GM12878 (cell line): Measurements from ENCODE around the gene CDON. TPM values are rescaled to one million over a fixed set of nuclear protein-coding genes. Genes with fewer than 3 reads are reported as not detected.

ENCODE experiments used
- ATAC-seq: fragments of 200-7000 bp; cut with Tn5 transposase; 3 replicates; pipeline ENCODE4 v1.9.1; 2020; ENCODE audit warnings: mild to moderate bottlenecking, moderate library complexity
- BruUV-seq: library from RNA; stranded (reverse); fragments of 400-500 nt; replicated peaks from 2 replicates; lab custom pipeline; 2021; lab: Mats Ljungman, UMichigan
- CTCF ChIA-PET: fragments of 300-600 bp; sonication (Branson Sonifier 250); formaldehyde crosslinking; extraction: SDS; loops from one replicate; lab custom pipeline; 2021; ENCODE audit warnings: inconsistent platforms; lab: Yijun Ruan, JAX
- POLR2A ChIA-PET: fragments of 350-600 bp; formaldehyde crosslinking; extraction: SDS; loops from one replicate; lab custom pipeline; 2021; ENCODE audit warnings: inconsistent platforms; lab: Charles Lee
- RAD21 ChIA-PET: fragments of 300-600 bp; sonication (Branson Sonifier 250); formaldehyde crosslinking; loops from one replicate; lab custom pipeline; 2023; ENCODE audit warnings: antibody characterized with exemption; ENCODE audit not compliant: unreplicated experiment; lab: Charles Lee
- SMC1A ChIA-PET: fragments of 300-600 bp; sonication (Branson Sonifier 250); formaldehyde crosslinking; loops from one replicate; lab custom pipeline; 2023; ENCODE audit not compliant: unreplicated experiment, uncharacterized antibody; lab: Charles Lee
- DNase-seq: peaks from one replicate; pipeline ENCODE4 v3.0.0-alpha.2; 2011; ENCODE audit warnings: low read depth, low spot score
- FAIRE-seq: peaks from 3 replicates; lab custom pipeline; 2011; peaks lifted over from hg19 to GRCh38; lab: Jason Lieb, UNC
- H2AFZ ChIP-seq: 2 replicates; pipeline ENCODE4 v1.6.0; 2011; ENCODE audit warnings: low read depth, low read length, control low read depth; ENCODE audit not compliant: control insufficient read depth
- H3K27ac ChIP-seq: 2 replicates; pipeline ENCODE4 v1.5.1; 2011; ENCODE audit warnings: control low read depth; ENCODE audit not compliant: control insufficient read depth, insufficient read depth
- H3K27me3 ChIP-seq, 2 experiments: replicated peaks in 1 of 2; 2 replicates each; pipeline versions ENCODE4 v1.6.0 to v1.6.1; 2011; ENCODE audit warnings: low read length in 1 of 2; ENCODE audit not compliant: control insufficient read depth in 2 of 2, insufficient read depth in 2 of 2
- H3K36me3 ChIP-seq, 2 experiments: 2 replicates each; pipeline ENCODE4 v1.5.1; 2011; ENCODE audit warnings: low read length in 1 of 2; ENCODE audit not compliant: control insufficient read depth in 2 of 2, insufficient read depth in 2 of 2
- H3K4me1 ChIP-seq: 2 replicates; pipeline ENCODE4 v1.6.1; 2011; ENCODE audit warnings: mild to moderate bottlenecking, low read length, moderate library complexity, mixed read lengths; ENCODE audit not compliant: control insufficient read depth, insufficient read depth
- H3K4me2 ChIP-seq: 2 replicates; pipeline ENCODE4 v1.6.0; 2011; ENCODE audit warnings: control low read depth; ENCODE audit not compliant: control insufficient read depth, insufficient read depth
- H3K4me3 ChIP-seq: fragments of 200-600 bp; sonication (generic); 2 replicates; pipeline ENCODE4 v1.5.1; 2016
- H3K79me2 ChIP-seq: 2 replicates; pipeline ENCODE4 v1.6.0; 2011; ENCODE audit warnings: low read length; ENCODE audit not compliant: control insufficient read depth, insufficient read depth
- H3K9ac ChIP-seq: 2 replicates; pipeline ENCODE4 v1.8.0; 2011; ENCODE audit warnings: low read length, control low read depth, mixed read lengths; ENCODE audit not compliant: control insufficient read depth, insufficient read depth
- H3K9me3 ChIP-seq: replicated peaks from 3 replicates; pipeline ENCODE4 v1.5.1; 2011; ENCODE audit warnings: mild to moderate bottlenecking, low read length; ENCODE audit not compliant: control insufficient read depth, insufficient read depth
- H4K20me1 ChIP-seq: 2 replicates; pipeline ENCODE4 v1.6.0; 2011; ENCODE audit not compliant: control insufficient read depth, insufficient read depth
- CEBPZ ChIP-seq: fragments of 150-350 bp; IDR thresholded peaks from 2 replicates; pipeline ENCODE4 v1.6.1; 2016; ENCODE audit warnings: low read depth, low read length
- CREM ChIP-seq: IDR thresholded peaks from 2 replicates; pipeline ENCODE4 v1.6.1; 2014; ENCODE audit warnings: antibody characterized with exemption, low read depth
- EED ChIP-seq: sonication (generic); IDR thresholded peaks from 2 replicates; pipeline ENCODE4 v1.6.1; 2016; ENCODE audit warnings: antibody characterized with exemption, low read depth
- FOXK2 ChIP-seq: fragments of 450-650 bp; IDR thresholded peaks from 2 replicates; pipeline ENCODE4 v1.6.1; 2017; ENCODE audit warnings: mild to moderate bottlenecking, moderate library complexity
- GABPA ChIP-seq: IDR thresholded peaks from 2 replicates; pipeline ENCODE4 v1.6.1; 2014; ENCODE audit warnings: antibody characterized with exemption, low read depth, mild to moderate bottlenecking, inconsistent platforms
- IKZF1 ChIP-seq: fragments of 450-650 bp; conservative IDR thresholded peaks from 2 replicates; pipeline ENCODE4 v1.6.1; 2017; ENCODE audit warnings: antibody characterized with exemption, mild to moderate bottlenecking
- KDM1A ChIP-seq: fragments of 200-600 bp; sonication (generic); IDR thresholded peaks from 2 replicates; pipeline ENCODE4 v1.6.1; 2016; ENCODE audit warnings: borderline replicate concordance
- MYB ChIP-seq: fragments of 150-350 bp; IDR thresholded peaks from 2 replicates; pipeline ENCODE4 v1.6.1; 2014; ENCODE audit warnings: mild to moderate bottlenecking, low read depth, low read length, borderline replicate concordance
- MYC ChIP-seq: IDR thresholded peaks from 2 replicates; pipeline ENCODE4 v1.6.1; 2011; ENCODE audit warnings: mild to moderate bottlenecking, low read length, moderate library complexity, inconsistent platforms; ENCODE audit not compliant: insufficient read depth, insufficient replicate concordance, insufficient read length, severe bottlenecking
- PML ChIP-seq: IDR thresholded peaks from 2 replicates; pipeline ENCODE4 v1.6.1; 2012; ENCODE audit warnings: low read length, inconsistent platforms
- RFX5 ChIP-seq: IDR thresholded peaks from 2 replicates; pipeline ENCODE4 v1.6.1; 2011; ENCODE audit warnings: low read depth, low read length, improper control_type of control experiment
- SMAD1 ChIP-seq: fragments of 450-650 bp; IDR thresholded peaks from 2 replicates; pipeline ENCODE4 v1.6.1; 2018; ENCODE audit warnings: mild to moderate bottlenecking, low read depth; ENCODE audit not compliant: partially characterized antibody
- SMAD5 ChIP-seq: IDR thresholded peaks from 2 replicates; pipeline ENCODE4 v1.6.1; 2016; ENCODE audit warnings: antibody characterized with exemption, low read depth
- SP1 ChIP-seq: IDR thresholded peaks from one replicate; pipeline ENCODE4 v1.6.1; 2011; ENCODE audit warnings: low read depth, low read length
- SUZ12 ChIP-seq: fragments of 200-600 bp; sonication (generic); IDR thresholded peaks from one replicate; pipeline ENCODE4 v1.6.1; 2018; ENCODE audit warnings: antibody characterized with exemption, mild to moderate bottlenecking; ENCODE audit not compliant: unreplicated experiment
- TARDBP ChIP-seq: IDR thresholded peaks from 2 replicates; pipeline ENCODE4 v1.6.1; 2016; ENCODE audit warnings: borderline replicate concordance
- YY1 ChIP-seq: IDR thresholded peaks from 2 replicates; pipeline ENCODE4 v1.6.1; 2011; ENCODE audit warnings: low read depth, mild to moderate bottlenecking, low read length
- WGBS: methylation state at CpG from one replicate; pipeline ENCODE4 v1.1.6; 2016; ENCODE audit warnings: low lambda C conversion rate; ENCODE audit not compliant: insufficient replicate concordance, insufficient coverage; ENCODE audit errors: missing lambda C conversion rate; 5-methylcytosine and 5-hydroxymethylcytosine counted together
- in situ Hi-C: fragments of 300-500 bp; cut with MboI; formaldehyde crosslinking; loops from 9 replicates; pipeline ENCODE4 v1.14.3; 2018; ENCODE audit warnings: mixed read lengths
- intact Hi-C: fragments of 100-400 bp; cut with micrococcal nuclease; formaldehyde crosslinking; loops from one replicate; pipeline ENCODE4 v1.14.2; 2022; ENCODE audit not compliant: unreplicated experiment
- polyA plus RNA-seq, 11 experiments: library from polyadenylated mRNA; depleted of rRNA in 4 of 11; unstranded in 6 of 11; stranded (reverse) in 5 of 11; fragments of >200 nt; fragmentation: Nextera tagmentation in 4 of 11; fragmentation: Illumina TruSeq in 1 of 11; extraction: Ambion mirVana in 4 of 11; extraction: Trizol in 1 of 11; gene quantifications; 1 replicate in 1 of 11; 2 replicates in 10 of 11; pipeline versions ENCODE4 v1.2.1 to v1.2.3, GENCODE V29; 2011 to 2016; ENCODE audit warnings: inconsistent platforms in 2 of 11, missing spikeins in 2 of 11, low read depth in 1 of 11
- total RNA-seq, 4 experiments: library from RNA; depleted of rRNA in 3 of 4; stranded (reverse); fragments of >200 nt in 3 of 4; fragmentation: Illumina TruSeq in 1 of 4; extraction: Trizol in 1 of 4; gene quantifications; 2 replicates each; pipeline versions ENCODE4 v1.2.1 to v1.2.3, GENCODE V29; 2013 to 2021
- TF ChIP-seq, protein P1 (sequence below): fragments of 450-650 bp; IDR thresholded peaks from 2 replicates; pipeline ENCODE4 v1.6.1; 2016; ENCODE audit warnings: mild to moderate bottlenecking
- TF ChIP-seq, protein P2 (sequence below): IDR thresholded peaks from 2 replicates; pipeline ENCODE4 v1.6.1; 2012; ENCODE audit warnings: low read length, inconsistent platforms

CDON gene
- total and polyA plus RNA-seq, 10 of the 15 experiments (the other 5 are each of a cell fraction or from before 2014, with no cell fraction given): 0.07 to 4.2 (median 0.36) TPM

- TF ChIP-seq MYB (no peak), CREM (no peak), RFX5 (no peak), FOXK2 (no peak), YY1 (no peak), SMAD1 (no peak), GABPA (no peak)
- TF ChIP-seq, protein P1, sequence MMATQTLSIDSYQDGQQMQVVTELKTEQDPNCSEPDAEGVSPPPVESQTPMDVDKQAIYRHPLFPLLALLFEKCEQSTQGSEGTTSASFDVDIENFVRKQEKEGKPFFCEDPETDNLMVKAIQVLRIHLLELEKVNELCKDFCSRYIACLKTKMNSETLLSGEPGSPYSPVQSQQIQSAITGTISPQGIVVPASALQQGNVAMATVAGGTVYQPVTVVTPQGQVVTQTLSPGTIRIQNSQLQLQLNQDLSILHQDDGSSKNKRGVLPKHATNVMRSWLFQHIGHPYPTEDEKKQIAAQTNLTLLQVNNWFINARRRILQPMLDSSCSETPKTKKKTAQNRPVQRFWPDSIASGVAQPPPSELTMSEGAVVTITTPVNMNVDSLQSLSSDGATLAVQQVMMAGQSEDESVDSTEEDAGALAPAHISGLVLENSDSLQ: no peak
Measured at GRCh38 chr11:126011754-126012153, 50.9 kb downstream of the CDON start (continued).

DNA sequence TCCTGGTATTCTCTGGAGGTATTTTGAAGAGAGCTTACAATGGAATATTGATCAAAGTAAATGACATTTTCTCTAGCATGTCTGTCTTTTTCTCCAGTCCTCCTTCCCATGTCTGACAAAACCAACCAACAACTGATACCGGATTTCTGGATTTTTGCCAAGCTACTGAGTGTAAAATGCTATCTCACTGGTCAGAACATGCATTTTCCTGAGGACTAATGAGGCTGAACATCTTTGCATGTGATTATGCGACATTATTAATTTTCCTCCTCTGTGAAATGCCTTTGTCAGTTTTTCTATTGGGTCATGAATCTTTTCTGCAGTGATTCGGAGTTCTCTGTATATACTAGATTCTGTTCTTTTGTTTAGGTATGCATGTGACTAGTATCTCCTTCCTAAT is 51.4 kb downstream of the CDON start:
- ChIA-PET SMC1A (interaction anchor here (0.8 to 1.7 kb wide), 3 partner anchors 10 to 30 kb away, joined by 3 read pairs; no protein-coding TSS in a partner anchor), CTCF (interaction anchor here (1.5 to 1.8 kb wide), 2 partner anchors 11 to 69 kb away, joined by 3 to 5 read pairs; no protein-coding TSS in a partner anchor), POLR2A (no interaction called here), RAD21 (no interaction called here)
- in situ Hi-C loops (no loop called here), intact Hi-C loops (no loop called here)
- ATAC-seq (no peak), FAIRE-seq (no peak), DNase-seq (no peak)
- no peak overlapping the region for H3K9ac ChIP-seq
- no TSS peak for BruUV-seq
- H3K4me3 ChIP-seq: no peak overlapping the region
- 41% methylated on average over 3 of the region's 3 CpGs for WGBS
- H3K9me3 ChIP-seq: no peaks in the 10 kb centered on the region
- no peaks in the 10 kb centered on the region; the same call in 1 of the 2 replicates for H4K20me1 ChIP-seq
- no peak overlapping the region for H2AFZ ChIP-seq
- H3K27ac ChIP-seq: no peak overlapping the region
- H3K27me3 ChIP-seq: 0 out of 4 replicates have a peak, but pooled peaks cover 0 to 4% of the 10 kb centered on the region in 2 experiments
- no peaks in the 10 kb centered on the region for H3K36me3 ChIP-seq
- H3K4me2 ChIP-seq: no peak overlapping the region
- no peaks in the 10 kb centered on the region for H3K4me1 ChIP-seq
- no peaks in the 10 kb centered on the region for H3K79me2 ChIP-seq
- TF ChIP-seq KDM1A: no peak
- no peak for TF ChIP-seq TARDBP
- no peak for TF ChIP-seq MYC
- no peak for TF ChIP-seq EED
- no peak for TF ChIP-seq PML
- TF ChIP-seq IKZF1: no peak
- TF ChIP-seq, protein P2, sequence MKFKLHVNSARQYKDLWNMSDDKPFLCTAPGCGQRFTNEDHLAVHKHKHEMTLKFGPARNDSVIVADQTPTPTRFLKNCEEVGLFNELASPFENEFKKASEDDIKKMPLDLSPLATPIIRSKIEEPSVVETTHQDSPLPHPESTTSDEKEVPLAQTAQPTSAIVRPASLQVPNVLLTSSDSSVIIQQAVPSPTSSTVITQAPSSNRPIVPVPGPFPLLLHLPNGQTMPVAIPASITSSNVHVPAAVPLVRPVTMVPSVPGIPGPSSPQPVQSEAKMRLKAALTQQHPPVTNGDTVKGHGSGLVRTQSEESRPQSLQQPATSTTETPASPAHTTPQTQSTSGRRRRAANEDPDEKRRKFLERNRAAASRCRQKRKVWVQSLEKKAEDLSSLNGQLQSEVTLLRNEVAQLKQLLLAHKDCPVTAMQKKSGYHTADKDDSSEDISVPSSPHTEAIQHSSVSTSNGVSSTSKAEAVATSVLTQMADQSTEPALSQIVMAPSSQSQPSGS: no peak
- no peak for TF ChIP-seq SMAD5
- no peak for TF ChIP-seq CEBPZ
- TF ChIP-seq SP1: no peak
- no peak for TF ChIP-seq SUZ12
